B cell (primary cell): ENCODE results near the gene CCR2.

Source experiments
- EZH2 ChIP-seq: IDR thresholded peaks from 2 replicates; pipeline ENCODE4 v1.6.1; 2012; ENCODE audit warnings: borderline replicate concordance, low read depth, mild to moderate bottlenecking, moderate library complexity, low read length; ENCODE audit not compliant: insufficient read depth, poor library complexity, severe bottlenecking
- TF ChIP-seq, protein P1 (sequence below): fragments of 200-600 bp; IDR thresholded peaks from one replicate; pipeline ENCODE4 v1.8.0; 2022; ENCODE audit warnings: antibody characterized with exemption, mild to moderate bottlenecking

DNA sequence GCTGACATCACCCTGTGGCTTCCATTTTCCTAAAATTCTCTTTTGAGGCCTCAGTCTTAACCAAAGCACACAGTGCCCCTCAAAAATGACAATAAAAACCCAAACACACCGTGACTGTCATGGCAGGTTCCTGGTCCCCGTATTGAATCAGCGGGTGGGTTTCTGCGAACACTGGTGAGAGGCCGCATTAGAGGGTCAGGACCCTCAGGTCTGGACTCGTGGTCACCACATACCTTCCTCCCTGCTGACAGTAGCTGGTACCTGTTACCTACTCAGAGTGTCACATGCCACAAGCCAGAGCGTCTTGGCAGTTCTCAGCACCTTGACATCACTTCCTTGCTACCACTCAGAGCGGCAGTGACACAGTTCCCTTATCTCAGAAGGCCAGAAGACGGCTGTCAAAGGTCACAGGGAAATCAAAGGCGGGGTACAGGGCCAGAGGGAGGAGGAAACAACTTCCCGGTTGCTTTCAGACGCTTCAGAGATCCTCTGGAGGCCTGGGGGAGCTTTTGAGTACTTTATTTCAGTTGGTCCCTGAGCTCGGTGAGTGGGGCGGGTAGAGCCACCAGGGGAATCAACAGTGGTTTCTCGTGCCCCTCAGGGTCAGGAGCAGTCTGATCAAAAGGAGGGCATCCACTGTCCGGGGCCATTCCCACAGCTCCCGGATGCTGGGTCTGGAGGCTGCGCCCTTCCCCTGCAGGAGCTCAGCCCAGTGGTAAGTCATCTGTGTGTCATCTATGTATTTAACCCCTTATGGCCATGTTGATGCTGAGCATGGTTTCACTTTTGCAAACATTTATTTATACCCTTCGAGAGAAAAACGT lies 53.1 kb downstream of the CCR2 start, which contains the start of the genes CCR5AS and CCRL2:
- TF ChIP-seq, protein P1, sequence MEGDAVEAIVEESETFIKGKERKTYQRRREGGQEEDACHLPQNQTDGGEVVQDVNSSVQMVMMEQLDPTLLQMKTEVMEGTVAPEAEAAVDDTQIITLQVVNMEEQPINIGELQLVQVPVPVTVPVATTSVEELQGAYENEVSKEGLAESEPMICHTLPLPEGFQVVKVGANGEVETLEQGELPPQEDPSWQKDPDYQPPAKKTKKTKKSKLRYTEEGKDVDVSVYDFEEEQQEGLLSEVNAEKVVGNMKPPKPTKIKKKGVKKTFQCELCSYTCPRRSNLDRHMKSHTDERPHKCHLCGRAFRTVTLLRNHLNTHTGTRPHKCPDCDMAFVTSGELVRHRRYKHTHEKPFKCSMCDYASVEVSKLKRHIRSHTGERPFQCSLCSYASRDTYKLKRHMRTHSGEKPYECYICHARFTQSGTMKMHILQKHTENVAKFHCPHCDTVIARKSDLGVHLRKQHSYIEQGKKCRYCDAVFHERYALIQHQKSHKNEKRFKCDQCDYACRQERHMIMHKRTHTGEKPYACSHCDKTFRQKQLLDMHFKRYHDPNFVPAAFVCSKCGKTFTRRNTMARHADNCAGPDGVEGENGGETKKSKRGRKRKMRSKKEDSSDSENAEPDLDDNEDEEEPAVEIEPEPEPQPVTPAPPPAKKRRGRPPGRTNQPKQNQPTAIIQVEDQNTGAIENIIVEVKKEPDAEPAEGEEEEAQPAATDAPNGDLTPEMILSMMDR = no peak
- TF ChIP-seq EZH2 = no peak
